Fibroblast of skin of scalp (primary cell): ENCODE data around the gene PDXK. TPM values are rescaled to one million over a fixed set of nuclear protein-coding genes. Genes with fewer than 3 reads are reported as not detected.
"Not testable (repeated sequence)": the region's sequence is repeated elsewhere in the genome, so short reads cannot be mapped to it uniquely, and the experiment has no call there.

Source experiments
- DNase-seq: peaks from one replicate; pipeline ENCODE4 v3.0.0-alpha.2; 2013
- polyA plus RNA-seq, 2 experiments: library from polyadenylated mRNA; unstranded; fragments of 120-200 nt; gene quantifications; one replicate each; pipeline ENCODE4 v1.2.1, GENCODE V29; 2013; ENCODE audit not compliant: insufficient read length in 2 of 2

The PDXK gene
- 79.6 TPM for polyA plus RNA-seq (2013, experiment 1 of 2; ENCODE audit: insufficient read length)
- polyA plus RNA-seq (2013, experiment 2 of 2; ENCODE audit: insufficient read length) = 72.2 TPM

DNA sequence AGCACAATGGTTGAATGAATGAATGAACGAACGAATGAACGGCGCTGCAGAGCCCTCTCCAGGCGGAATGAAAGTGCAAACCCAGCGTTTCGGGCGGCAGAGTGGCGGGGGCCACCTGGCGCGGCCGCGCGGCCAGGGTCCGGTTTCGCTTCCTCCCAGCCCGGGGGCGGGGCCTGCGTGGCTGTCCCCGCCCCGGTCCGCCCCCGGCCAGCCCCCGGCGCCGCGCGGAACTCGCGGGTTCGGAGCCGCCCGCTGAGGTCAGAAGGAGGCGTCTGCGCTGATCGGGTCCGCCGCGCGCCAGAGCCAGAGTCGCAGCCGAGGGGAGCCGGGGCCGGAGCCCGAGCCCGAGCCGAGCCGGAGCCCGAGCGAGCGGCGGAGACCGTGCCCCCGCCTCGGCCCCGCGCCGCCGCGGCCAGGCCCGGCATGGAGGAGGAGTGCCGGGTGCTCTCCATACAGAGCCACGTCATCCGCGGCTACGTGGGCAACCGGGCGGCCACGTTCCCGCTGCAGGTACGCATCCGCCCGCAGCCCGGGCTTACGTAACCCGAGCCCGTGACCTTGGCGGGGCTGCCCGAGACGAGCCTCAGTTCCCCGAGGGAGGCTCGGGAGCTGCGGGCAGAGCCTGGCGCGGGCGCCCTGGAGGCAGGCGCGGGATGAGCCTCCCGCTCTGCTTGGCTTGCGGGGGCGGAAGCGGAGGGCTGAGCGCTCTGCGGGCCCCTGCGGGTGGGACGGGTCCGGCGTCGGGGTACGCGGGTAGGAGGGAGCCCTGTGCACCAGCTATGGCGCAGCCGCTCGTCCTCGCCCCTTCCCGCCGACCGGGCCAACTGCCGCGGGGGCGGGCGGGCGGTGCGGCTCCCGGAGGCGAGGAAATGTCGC, at the start of gene PDXK:
TSS of gene PDXK (plus strand) at position 258 of the 876 bp plus-strand sequence. CDS start at position 424, 166 bp downstream.
- DNase-seq = peak; percentile 85

DNA sequence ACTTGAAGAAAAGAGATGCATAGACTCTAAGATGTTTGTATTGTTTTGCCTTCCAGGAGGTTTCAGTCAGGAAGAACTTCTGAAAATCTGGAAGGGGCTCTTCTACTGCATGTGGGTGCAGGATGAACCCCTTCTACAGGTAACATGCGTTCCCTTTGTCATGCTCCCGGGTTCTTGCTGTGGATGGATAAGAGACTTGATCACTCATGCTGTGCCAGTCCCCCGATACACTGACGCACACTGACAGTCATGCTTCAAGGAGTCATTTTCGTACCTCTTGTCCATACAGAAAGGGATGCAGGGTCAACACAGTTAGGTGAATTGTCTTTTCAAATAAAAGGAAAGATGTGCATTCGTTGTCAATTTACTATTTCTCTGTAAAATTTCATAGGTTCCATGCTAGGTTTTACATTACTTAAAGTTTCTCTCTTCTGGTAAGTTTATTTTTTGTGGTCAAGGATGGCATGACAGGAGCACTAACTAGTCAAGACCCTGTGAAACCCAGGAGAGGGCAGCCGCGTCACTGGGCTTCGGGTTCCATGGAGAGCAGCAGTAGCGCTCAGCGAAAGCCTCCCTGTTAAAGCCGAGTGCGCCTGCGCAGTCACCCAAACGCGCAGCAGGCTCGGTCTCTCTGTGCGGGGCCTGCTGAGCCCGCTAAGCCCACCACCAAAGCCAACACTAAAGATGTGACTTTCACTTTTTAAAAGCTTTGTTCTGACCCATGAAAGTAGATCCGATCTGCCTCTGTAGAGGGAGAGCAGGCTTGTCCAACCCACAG, 48.9 kb upstream of the PDXK start:
- no peak for DNase-seq

DNA sequence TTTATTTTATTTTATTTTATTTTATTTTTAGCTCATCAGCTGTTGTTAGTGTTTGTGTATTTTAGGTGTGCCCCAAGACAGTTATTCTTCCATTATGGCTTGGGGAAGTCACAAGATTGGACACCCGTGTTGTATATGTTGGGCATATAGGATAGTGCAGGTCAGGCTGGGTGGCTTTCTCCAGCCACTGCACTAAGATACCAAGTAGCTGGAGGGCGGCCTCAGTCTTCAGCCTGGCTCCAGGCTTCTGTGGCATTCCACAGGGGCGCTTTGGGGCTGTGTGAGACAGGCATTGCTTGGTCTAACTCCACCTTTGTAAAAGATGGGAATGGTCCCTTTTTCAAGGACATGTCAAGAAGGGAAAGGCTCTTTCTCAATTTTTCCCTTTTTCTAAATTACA, 43.1 kb upstream of the PDXK start:
- DNase-seq = no peak

DNA sequence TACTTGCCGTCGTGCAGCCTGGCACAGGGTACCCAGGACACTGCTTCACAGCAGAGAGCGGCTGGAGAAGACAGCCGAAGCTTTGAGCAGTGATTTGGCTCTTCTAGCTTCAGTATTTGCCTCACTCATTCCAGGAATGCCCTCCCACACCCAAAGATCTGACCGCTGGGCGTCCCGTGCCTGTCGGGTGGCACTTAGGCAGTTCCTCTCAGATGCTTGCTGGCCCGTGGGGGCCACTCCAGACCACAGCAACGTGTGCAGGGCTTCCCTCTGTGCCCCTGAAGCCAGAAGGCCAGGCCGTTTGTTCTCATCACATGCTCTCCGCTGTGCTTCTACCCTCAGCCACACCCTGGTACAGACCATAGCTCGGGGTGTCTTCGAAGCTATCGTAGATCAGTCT, 42.5 kb upstream of the PDXK start:
- DNase-seq = no peak

DNA sequence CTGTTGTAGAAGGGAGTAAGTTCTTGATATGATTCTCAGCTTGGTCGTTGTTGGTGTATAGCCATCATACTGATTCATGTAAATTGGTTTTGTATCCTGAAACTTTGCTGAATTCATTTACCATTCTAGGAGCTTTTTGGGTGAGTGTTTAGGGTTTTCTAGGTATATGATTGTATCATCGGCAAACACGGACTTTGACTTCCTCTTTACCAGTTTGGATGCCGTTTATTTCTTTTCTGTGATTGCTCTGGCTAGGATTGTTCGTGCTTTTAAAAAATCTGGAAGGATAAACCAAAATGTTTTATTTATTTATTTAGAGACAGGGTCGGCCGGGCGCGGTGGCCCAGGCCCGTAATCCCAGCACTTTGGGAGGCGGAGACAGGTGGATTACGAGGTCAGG, 39.0 kb upstream of the PDXK start:
- DNase-seq = no peak

DNA sequence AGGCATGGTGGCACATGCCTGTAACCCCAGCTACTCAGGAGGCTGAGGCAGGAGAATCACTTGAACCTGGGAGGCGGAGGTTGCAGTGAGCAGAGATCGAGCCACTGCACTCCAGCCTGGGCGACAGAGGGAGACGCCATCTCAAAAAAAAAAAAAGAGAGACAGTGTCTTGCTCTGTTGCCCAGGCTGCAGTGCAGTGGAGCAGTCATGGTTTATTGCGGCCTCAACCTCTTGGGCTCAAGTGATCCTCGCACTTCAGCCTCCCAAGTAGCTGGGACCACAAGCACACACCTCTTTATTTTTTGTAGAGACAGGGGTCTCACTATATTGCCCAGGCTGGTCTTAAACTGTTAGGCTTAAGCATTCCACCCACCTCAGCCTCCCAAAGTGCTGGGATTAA, 38.5 kb upstream of the PDXK start:
- DNase-seq = not testable (repeated sequence)

DNA sequence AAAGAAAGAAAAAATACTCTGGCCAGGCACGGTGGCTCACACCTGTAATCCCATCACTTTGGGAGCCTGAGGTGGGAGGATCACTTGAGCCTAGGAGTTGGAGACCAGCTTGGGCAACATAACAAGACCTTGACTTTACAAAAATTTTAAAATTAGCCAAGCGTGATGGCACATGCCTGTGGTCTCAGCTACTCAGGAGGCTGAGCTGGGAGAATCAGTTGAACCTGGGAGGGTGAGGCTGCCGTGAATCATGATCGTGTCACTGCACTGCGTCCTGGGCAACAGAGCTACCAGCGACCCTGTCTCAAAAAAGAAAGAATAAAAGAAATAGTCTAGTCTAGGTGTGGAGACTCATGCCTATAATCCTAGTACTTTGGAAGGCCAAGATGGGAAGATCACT, 37.3 kb upstream of the PDXK start:
- DNase-seq = no peak

DNA sequence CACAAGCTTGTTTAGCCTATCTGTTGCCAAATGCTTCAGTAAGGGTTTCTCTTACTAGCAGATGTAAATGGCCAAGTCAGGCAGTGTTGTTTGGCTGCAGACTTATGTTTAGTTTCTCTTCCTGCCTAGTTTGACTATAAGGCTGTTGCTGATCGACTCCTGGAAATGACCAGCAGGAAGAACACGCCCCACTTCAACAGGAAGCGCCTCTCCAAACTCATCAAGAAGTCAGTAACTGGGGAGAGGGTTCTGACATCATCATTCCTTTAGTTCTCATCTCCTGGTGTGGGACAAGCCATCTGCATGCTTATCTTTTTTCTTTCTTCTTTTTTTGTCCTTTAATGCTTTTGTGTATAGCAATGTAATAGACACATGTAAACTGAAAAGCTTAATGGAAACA, 34.5 kb upstream of the PDXK start:
- no peak for DNase-seq

DNA sequence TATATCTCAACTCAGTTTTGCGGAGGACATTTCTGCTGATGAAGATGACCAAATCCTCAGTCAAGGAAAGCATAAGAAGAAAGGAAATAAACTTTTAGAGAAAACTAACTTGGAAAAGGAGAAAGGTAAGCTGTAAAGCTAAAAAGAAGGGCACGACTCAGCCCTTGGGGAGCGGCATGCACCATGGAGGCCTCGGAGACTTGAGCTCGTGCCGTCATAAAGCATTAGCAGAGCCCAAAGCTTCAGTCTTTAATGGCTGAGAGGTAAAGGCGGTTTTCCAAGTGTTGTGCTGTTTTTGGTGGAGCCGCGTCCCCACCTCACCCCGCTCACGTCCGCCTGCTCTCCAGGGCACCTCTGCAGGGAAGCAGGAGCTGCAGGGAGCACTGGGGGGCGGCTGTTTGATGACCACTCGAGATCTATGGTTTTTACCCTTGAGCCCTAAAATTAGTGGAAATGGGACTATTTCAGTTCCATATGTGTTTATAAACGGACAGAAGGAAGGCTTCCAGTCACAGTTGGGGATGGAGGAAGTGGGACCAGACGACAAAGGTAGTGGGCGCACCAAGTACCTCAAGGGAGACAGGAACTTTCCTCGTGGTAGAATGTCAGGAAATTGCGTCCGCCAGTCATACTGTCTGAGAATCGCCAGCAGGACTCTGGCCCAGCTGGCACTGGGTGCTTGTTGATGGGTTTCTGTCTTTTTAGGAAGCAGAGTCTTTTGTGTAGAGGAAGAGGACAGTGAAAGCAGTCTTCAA, 31.9 kb upstream of the PDXK start:
- DNase-seq = no peak

DNA sequence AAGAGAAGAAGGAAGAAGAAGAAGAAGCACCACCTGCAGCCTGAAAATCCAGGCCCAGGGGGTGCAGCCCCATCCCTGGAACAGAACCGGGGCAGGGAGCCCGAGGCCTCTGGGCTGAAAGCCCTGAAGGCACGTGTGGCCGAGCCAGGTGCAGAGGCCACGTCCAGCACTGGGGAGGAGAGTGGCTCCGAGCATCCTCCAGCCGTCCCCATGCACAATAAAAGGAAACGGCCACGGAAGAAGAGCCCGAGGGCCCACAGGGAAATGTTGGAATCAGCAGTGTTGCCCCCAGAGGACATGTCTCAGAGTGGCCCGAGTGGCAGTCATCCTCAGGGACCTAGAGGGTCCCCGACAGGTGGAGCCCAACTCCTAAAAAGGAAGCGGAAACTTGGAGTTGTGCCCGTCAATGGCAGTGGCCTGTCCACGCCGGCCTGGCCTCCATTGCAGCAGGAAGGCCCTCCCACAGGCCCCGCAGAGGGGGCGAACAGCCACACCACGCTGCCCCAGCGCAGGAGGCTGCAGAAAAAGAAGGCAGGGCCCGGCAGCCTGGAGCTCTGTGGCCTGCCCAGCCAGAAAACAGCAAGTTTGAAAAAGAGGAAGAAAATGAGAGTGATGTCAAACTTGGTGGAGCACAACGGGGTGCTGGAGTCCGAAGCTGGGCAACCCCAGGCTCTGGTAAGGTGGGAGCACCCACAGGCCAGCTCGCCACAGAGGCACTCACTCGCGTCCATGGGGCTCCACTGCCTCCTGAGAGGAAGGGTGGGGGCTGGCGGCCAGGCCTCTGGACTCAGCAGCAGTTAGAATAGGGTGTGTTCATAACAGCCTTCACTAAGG, 31.1 kb upstream of the PDXK start:
- no peak for DNase-seq

DNA sequence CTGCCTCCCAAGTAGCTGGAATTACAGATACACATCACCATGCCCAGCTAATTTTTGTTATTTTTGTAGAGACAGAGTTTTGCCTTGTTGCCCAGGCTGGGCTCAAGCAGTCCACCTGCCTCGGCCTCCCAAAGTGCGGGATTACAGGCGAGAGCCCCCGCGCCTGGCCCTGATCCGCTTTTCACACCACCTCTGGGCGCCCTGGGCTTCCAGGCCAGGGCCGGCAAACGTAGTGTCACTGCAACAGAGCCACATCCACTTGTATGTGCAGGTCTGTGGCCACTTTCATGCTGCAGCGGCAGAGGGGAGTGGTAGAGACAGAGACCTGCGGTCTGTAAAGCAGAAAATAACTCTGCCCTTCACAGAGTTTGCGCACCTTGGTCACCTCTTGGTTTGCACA, 30.0 kb upstream of the PDXK start:
- DNase-seq = no peak

DNA sequence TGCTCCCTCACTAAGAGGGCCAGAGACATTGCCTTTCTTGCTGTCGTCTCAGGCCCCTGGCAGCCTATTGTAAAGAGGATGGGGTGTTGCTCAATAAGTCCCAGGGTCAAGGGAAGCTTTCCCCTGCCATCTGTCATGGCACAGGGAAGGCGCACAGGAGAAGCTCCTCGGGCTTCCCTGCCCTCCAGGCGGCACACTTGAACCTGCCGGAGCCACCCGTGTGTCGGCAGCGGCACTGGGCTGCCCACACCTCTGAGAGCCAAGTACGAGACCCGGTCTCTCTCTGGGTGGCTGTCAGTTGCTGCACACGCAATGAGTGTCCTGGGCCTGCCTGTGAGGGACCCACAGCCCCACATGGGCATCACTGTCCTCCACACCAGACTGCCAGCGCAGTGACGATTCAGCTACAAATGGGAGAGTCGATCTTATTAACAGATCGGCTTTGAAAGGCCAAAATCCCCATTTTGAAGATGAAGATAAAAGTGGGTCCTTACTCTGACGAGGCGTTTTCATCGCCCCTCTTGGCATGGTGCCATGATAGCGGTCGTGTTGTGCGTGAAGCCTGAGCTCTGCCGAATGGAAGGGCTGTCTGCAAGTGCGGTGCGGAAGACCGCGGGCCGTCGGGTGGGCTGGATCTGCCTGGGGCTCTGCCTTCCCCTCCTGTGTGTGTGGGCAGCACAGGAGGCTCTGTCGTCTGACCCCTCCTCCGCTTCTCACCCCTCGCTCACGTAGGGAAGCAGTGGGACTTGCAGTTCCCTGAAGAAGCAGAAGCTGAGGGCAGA, 29.2 kb upstream of the PDXK start:
- no peak for DNase-seq

DNA sequence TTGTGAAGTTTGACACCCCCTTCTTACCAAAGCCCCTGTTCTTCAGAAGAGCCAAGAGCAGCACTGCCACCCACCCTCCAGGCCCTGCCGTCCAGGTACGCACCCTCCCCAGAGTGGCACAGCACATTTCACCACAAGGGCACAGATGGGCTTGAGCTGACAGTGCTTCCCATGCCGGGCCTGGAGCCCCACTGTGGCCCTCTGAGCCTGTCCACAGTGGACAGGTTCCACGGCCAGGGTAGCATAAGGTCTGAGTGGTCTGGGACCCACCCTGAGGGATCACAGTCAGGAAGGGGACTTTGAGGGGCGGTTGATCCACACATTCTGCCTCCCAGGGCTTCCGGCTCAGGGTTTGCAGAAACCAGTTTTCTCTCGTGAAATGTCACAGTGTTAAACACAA, 28.6 kb upstream of the PDXK start:
- DNase-seq = no peak

DNA sequence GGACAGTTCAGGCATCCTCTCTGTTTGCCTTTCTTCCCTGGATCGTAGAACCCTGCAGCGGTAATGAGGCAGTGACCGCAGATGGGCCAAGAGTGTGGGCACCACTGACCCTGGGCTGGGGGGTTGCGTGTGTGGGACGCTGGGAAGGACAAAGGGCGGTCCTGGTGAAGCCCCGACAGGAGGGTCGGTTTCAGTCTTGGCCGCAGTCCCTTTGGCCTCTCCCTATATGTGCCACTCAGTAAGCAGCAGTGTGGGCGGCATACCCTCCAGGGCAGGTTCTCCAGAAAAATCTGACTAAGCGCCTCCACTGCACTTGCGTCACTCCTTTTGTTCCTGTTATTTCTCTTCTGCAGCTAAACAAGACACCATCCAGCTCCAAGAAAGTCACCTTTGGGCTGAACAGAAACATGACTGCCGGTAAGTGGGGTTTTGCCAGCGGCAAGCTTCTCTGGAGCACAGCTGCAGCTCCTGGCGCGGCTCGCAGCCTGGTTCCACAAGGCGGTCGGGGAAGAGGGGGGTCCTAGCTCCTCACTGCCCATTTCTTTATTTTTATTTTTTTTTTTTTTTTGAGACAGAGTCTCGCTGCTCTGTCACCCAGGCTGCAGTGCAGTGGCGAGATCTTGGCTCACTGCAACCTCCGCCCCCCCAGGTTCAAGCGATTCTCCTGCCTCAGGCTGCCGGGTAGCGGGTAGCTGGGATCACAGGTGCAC, 27.7 kb upstream of the PDXK start:
- no peak for DNase-seq

DNA sequence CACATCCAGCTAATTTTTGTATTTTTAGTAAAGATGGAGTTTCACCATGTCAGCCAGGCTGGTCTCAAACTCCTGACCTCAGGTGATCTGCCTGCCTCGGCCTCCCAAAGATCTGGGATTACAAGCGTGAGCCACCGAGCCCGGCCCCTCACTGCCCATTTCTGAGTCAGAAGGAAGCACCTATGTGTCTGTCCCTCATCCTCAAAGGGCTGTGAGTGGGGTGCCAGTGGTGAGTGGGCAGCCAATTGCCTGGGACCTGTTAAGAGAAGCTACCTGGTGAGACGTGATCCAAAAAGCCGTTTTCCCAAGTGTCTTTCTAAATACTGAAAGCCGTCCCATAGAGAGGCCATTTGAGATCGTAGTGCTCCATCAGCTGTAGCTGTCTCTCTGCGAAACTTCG, 27.1 kb upstream of the PDXK start:
- DNase-seq = no peak

DNA sequence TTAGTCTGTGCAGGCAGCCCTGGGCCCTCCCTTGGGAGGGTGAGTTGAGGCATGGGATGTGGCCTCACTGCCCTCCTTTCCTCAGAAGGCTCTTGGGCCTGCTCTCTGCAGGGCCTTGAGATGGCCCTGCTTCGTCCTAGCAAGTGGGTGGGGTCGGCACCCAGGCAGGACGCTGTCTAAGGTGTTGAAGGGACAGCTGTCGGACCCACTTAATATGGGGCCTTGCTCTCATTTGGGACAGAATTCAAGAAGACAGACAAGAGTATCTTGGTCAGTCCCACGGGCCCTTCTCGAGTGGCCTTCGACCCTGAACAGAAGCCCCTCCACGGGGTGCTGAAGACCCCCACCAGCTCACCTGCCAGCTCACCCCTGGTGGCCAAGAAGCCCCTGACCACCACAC, 26.0 kb upstream of the PDXK start:
- no peak for DNase-seq

DNA sequence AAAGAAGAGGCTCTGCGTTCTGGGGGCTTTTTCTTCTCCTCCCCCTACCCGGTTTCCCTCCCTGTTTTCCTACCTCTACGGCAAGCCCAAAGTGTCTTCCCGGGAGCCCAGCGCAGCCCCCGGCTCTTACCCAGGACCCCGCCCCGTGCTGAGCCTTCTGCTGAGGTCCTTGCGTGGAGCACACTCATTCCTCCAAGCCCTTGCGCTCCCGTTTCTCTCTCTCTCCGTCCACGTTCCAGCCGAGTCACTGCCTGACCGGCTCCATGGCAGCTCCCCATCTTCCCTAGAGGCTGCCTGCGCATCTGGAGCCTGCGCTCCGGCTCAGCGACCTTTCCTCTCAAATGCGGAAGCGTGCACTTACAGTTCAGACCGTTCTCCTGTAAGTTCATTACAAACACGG, 24.9 kb upstream of the PDXK start:
- no peak for DNase-seq

DNA sequence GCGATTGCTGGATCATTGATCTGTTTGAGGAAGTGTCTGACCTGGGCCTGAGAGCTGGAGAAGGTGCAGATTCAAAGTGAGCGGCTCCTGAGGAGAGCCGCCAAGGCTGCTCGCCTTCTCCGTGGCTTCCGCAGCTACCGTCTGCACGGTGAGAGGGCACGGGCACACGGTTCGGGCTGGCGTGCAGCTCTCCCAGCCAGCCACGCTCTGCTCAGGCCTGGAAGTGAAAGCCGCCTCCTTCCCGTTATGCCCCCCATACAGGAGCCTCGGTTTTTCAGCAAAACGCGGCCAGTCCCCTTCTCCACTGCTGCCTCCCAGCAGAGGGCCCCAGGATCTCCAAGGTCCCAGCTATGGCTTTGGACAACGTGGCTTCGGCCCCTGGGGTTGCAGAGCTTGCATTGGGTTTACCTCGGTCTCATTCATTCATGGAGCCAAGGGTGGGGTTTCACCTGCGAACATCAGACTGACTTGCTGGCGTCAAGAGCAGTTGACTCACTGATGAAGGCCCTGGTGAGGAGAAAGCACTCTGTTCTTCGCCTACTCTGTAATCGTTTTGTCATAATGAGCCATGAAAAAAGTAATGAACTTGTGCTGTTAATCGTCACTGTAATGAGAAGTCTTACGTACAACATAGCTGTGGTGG, 24.4 kb upstream of the PDXK start:
- no peak for DNase-seq

DNA sequence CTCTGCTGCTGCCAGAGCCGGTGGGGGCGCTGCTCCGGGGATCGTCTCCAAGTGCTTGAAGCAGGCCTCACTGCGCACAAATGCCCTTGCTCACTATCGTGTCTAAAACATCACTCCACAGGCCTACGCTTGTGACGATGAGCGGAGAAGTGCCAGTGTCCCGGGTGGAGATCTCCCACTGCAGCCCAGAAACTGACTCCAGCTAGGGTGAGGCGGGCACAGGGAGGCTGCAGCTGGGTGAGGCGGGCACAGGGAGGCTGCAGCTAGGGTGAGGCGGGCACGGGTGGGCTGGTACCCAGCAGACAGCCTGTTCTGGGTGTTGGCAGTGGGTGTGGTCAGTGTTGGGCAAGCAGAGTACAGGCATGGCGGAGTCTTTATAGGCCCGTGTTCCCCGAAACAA, 22.7 kb upstream of the PDXK start:
- DNase-seq = no peak
